Esophagus (tissue), 2 donors: ENCODE data around the gene ANGEL2. TPM values are rescaled to one million over a fixed set of nuclear protein-coding genes. Genes with fewer than 3 reads are reported as not detected.
"Not testable (repeated sequence)": the region's sequence is repeated elsewhere in the genome, so short reads cannot be mapped to it uniquely, and the experiment has no call there.

ENCODE experiments used
- H3K27ac ChIP-seq, 2 donors: one replicate each; pipeline ENCODE4 v1.5.1; 2013; ENCODE audit warnings: low read depth in 2 of 2, mild to moderate bottlenecking in 2 of 2, inconsistent platforms in 1 of 2, low read length in 1 of 2, moderate library complexity in 1 of 2
- H3K27me3 ChIP-seq, 2 donors: one replicate each; pipeline ENCODE4 v1.6.1; 2013; ENCODE audit warnings: low read length in 2 of 2, control low read depth in 1 of 2, mild to moderate bottlenecking in 1 of 2; ENCODE audit not compliant: insufficient read depth in 2 of 2, control insufficient read depth in 1 of 2
- H3K36me3 ChIP-seq, 2 donors: one replicate each; pipeline ENCODE4 v1.6.1; 2013; ENCODE audit warnings: low read length in 1 of 2; ENCODE audit not compliant: control insufficient read depth in 2 of 2, insufficient read depth in 2 of 2
- H3K4me1 ChIP-seq, 2 donors: one replicate each; pipeline ENCODE4 v1.6.1; 2013; ENCODE audit warnings: low read length in 1 of 2; ENCODE audit not compliant: control insufficient read depth in 2 of 2, insufficient read depth in 2 of 2
- H3K4me3 ChIP-seq, 2 donors: one replicate each; pipeline ENCODE4 v1.5.1; 2013; ENCODE audit warnings: low read length in 2 of 2, mild to moderate bottlenecking in 2 of 2, low read depth in 1 of 2, moderate library complexity in 1 of 2
- H3K9me3 ChIP-seq, 2 donors: one replicate each; pipeline ENCODE4 v1.6.1; 2013; ENCODE audit warnings: mild to moderate bottlenecking in 2 of 2, low read depth in 1 of 2, low read length in 1 of 2, moderate library complexity in 1 of 2; ENCODE audit not compliant: control insufficient read depth in 2 of 2, insufficient read depth in 1 of 2
- WGBS, 2 donors: extraction: QIAGEN DNeasy Blood & Tissue Kit; methylation state at CpG; one replicate each; pipeline ENCODE4 v1.1.7; 2013; 5-methylcytosine and 5-hydroxymethylcytosine counted together
- polyA plus RNA-seq, 2 donors: library from polyadenylated mRNA; stranded (reverse); fragments of 200-250 nt; gene quantifications; one replicate each; pipeline ENCODE4 v1.2.3, GENCODE V29; 2013
- donor health status: healthy with polysubstance abuse.
- donor health status: Bipolar disorder and iron deficiency.

The ANGEL2 gene
- polyA plus RNA-seq, 2 donors, result 8.2 to 10.7 TPM

DNA sequence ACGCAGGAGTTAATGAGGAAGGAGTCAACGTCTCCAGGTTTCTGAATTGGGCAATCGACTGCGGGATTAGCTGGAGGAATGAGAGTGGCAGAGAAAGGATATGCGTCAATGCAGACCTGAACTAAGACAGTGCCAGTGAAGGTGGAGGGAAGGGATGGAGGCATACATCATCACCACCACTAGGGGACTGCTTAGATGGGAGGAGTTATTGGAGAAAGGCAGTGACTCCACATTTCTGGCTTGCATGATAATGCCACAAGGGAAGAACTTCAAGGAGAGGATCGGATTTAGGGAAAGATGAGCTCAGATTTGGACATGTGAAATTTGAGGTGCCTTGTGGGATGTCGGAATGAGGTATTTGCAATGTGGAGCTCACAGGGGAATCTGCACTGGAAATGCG lies 47.9 kb downstream of the ANGEL2 start:
- Histone ChIP-seq H3K4me3 (no peak overlapping the region), H3K27ac (no peak overlapping the region), H3K4me1 (no peaks in the 10 kb centered on the region), H3K9me3 (no peaks in the 10 kb centered on the region), H3K36me3 (peaks cover 0 to 4% of the 10 kb centered on the region in 2 donors), H3K27me3 (no peaks in the 10 kb centered on the region)
- 81 to 82% methylated on average over 8 of the region's 8 CpGs for WGBS, 2 donors

DNA sequence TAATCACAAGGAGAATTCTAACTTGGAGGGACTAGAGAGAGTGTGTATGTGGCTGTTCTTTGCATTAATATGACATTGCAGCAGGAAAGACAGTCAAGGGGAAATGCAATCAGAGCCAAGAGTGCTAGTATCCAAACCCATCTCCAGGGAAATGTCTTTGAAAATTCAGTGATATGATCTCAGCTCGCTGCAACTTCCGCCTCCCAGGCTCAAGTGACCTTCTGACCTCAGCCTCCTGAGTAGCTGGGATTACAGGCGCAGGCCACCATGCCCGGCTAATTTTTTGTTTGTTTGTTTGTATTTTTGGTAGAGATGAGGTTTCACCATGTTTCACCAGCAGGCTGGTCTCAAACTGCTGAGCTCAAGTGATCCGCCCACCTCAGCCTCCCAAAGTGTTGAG lies 49.1 kb downstream of the ANGEL2 start:
- H3K27me3 ChIP-seq, result no peaks in the 10 kb centered on the region
- no peak overlapping the region for H3K4me3 ChIP-seq
- no peaks in the 10 kb centered on the region for H3K4me1 ChIP-seq
- H3K27ac ChIP-seq, result no peak overlapping the region
- 87 to 88% methylated on average over 5 of the region's 5 CpGs for WGBS, 2 donors
- H3K36me3 ChIP-seq, result peaks cover 0 to 4% of the 10 kb centered on the region in 2 donors
- H3K9me3 ChIP-seq, result no peaks in the 10 kb centered on the region

DNA sequence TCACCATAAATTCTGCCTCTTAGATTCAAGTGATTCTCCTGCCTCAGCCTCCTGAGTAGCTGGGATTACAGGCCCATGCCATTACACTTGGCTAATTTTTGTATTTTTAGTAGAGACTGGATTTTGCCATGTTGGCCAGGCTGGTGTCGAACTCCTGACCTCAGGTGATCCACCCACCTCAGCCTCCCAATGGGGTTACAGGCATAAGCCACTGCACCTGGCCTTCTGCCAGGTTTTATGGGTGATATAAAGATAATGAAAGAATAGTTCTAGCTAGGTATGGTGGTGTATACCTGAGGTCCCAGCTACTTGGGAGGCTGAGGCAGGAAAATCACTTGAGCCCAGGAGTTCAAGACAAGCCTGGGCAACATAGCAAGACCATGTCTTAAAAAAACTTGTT lies 50.7 kb downstream of the ANGEL2 start:
- 97 to 98% methylated on average over 1 of the region's 1 CpG for WGBS, 2 donors

DNA sequence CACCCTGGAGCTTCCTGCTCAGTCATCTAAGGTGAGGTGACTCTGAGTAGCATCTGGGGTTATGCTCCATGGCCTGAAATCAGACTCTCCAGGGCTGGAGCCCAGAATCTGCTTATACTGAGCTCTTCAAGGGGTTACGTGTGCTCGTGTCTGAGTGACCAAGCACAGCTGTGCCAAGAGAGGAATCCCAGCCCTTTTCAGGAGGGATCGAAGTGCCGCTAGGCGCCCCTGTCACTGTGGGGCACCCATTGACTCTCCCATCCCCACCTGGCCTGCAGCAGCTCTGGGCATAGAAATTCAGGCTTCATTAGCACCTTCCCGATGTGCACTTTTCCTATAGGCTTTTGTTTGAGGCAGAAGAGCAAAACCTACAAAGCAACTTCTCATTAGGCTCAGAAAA lies 51.6 kb downstream of the ANGEL2 start:
- Histone ChIP-seq H3K4me1 (peaks cover 0 to 2% of the 10 kb centered on the region in 2 donors), H3K36me3 (peaks cover 0 to 4% of the 10 kb centered on the region in 2 donors), H3K9me3 (no peaks in the 10 kb centered on the region), H3K27me3 (no peaks in the 10 kb centered on the region), H3K4me3 (no peak overlapping the region), H3K27ac (no peak overlapping the region)
- WGBS, 2 donors, result 91 to 95% methylated on average over 6 of the region's 6 CpGs

More for the DNA sequence above, 50.7 kb downstream of the ANGEL2 start:
- not testable (repeated sequence) for H3K9me3 ChIP-seq, H3K4me3 ChIP-seq, H3K27ac ChIP-seq, H3K27me3 ChIP-seq, H3K4me1 ChIP-seq, H3K36me3 ChIP-seq

DNA sequence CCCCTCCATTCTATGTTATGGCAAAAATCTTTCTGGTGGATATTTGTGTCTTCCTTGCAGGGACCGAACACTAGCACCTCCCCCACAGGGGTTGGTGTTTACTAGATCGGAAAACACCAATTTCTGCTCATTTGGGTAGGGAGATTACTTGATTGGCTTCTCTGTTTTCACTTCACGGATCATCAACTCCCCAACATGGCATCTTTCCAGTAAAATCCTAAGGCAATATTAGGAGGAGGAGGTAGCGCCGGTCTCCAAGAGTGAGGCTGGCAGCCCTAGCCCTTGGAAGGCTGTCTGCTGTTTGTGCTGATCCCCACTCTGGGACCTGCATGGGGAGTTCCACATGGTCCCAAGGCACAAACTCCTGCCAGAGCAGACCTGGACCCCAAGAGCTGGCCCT lies 53.2 kb downstream of the ANGEL2 start:
- no peak overlapping the region for H3K27ac ChIP-seq
- no peaks in the 10 kb centered on the region for H3K27me3 ChIP-seq
- no peak overlapping the region for H3K4me3 ChIP-seq
- peaks cover 0 to 2% of the 10 kb centered on the region in 2 donors for H3K4me1 ChIP-seq
- WGBS, 2 donors, result 78 to 82% methylated on average over 5 of the region's 5 CpGs
- H3K9me3 ChIP-seq, result no peaks in the 10 kb centered on the region
- peaks cover 0 to 4% of the 10 kb centered on the region in 2 donors for H3K36me3 ChIP-seq

DNA sequence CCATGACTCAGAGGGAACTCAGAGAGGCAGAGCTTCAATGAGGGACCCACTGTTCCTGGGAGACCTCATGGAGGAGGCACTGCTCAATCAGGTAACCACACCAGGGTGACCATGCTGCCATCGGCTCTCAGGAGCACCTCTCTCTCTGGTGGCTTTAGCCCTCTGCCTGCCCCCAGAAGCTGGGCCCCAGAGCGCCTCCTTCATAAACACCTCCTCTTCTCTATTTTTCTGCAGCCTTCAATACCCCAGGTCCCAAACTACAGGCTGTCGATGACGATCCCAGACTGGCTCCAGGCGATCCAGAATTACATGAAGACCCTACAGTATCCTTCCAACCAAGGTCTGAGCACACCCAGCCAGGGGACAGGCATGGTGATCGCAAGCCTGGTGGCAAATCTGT lies 54.7 kb downstream of the ANGEL2 start:
- Histone ChIP-seq H3K27me3 (no peaks in the 10 kb centered on the region), H3K27ac (no peak overlapping the region), H3K36me3 (peaks cover 0 to 4% of the 10 kb centered on the region in 2 donors), H3K4me1 (peaks cover 0 to 2% of the 10 kb centered on the region in 2 donors), H3K4me3 (no peak overlapping the region), H3K9me3 (no peaks in the 10 kb centered on the region)
- 83 to 95% methylated on average over 6 of the region's 6 CpGs for WGBS, 2 donors

DNA sequence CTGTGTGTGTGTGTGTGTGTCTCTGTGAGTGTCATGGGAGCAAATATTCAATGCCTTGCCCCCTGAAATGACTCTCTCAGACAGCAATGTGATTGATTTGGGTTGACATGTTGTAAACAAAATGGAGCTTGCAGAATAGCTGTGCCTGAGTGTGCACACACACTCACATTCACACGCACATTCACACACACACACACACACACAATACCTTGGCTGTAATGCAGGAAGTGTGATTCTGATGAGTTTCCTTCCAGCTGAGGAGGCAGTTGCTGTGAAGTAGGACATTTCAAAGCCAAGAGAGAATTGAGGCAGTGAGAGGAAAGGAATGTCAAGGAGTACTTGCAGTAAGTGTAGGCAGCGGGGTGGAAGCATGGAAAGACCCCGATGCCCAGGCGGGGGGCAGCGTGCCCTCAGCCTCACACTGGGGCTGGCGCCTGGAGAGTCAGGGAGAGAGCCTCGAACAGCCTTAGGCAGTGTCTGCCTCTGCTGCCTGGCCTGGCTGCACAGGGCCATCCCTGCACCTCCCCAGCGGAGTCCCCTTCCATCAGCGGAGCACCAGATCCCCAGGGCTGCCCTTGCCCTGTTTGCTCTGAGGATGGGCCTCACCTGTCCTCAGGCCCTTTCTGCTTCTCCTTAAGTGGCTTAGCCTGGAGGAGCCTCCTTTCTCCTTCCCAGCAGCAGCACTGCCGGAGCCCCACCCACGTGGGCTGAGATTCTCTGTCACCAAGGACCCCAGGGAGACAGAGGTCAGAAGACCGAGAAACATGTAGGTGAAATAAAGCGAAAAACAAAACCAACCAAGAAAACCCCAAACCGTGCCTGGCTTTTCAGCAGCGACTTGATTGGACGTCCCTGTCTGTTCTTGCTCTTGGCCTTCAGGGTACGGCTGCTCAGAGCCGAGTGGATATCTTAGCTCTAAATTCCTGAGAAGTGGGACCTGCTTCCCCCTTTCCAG lies 56.1 kb downstream of the ANGEL2 start:
- H3K4me3 ChIP-seq, result no peak overlapping the region
- H3K4me1 ChIP-seq, result peaks cover 0 to 2% of the 10 kb centered on the region in 2 donors
- 86 to 88% methylated on average over 18 of the region's 18 CpGs for WGBS, 2 donors
- peaks cover 0 to 4% of the 10 kb centered on the region in 2 donors for H3K36me3 ChIP-seq
- no peak overlapping the region for H3K27ac ChIP-seq
- H3K27me3 ChIP-seq, result no peaks in the 10 kb centered on the region
- no peaks in the 10 kb centered on the region for H3K9me3 ChIP-seq

DNA sequence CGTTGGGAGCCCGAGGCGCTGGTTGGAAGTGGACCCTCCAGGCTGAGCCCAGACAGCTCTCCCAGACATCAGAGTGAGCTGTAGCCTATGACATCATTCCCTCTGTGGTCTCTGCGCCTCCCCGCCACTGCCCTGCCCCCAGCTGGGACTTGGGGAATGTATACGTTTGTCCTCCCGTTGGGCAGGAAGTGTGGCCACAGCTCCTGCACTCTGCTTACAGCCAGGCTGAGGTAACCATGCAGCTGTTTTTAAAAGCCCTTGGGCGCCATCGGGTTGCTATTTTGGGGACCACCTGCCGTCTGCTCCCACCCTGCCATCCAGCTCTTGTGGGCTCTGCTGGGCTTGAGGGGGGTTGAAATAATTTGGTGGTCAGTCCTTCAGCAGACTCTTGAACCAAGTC lies 57.5 kb downstream of the ANGEL2 start:
- peaks cover 0 to 2% of the 10 kb centered on the region in 2 donors for H3K4me1 ChIP-seq
- H3K27ac ChIP-seq, result no peak overlapping the region
- 76 to 77% methylated on average over 10 of the region's 10 CpGs for WGBS, 2 donors
- no peak overlapping the region for H3K4me3 ChIP-seq
- no peaks in the 10 kb centered on the region for H3K9me3 ChIP-seq
- H3K36me3 ChIP-seq, result peaks cover 0 to 1% of the 10 kb centered on the region in 2 donors
- no peaks in the 10 kb centered on the region for H3K27me3 ChIP-seq

DNA sequence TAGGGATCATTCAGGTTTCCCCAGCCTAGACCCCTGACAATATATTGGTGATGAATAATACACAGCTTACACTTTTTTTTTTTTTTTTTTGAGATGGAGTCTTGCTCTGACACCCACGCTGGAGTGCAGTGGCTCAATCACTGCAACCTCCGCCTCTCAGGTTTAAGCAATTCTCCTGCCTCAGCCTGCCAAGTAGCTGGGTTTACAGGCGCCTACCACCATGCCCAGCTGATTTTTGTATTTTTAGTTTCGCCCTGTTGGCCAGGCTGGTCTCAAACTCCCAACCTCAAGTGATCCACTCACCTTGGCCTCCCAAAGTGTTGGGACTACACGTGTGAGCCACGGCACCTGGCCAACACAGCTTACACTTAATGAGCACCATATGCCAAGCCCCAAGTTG lies 58.1 kb downstream of the ANGEL2 start:
- Histone ChIP-seq H3K27me3 (no peaks in the 10 kb centered on the region), H3K36me3 (no peaks in the 10 kb centered on the region), H3K4me1 (peaks cover 0 to 2% of the 10 kb centered on the region in 2 donors), H3K27ac (no peak overlapping the region), H3K4me3 (no peak overlapping the region), H3K9me3 (no peaks in the 10 kb centered on the region)
- 88 to 89% methylated on average over 6 of the region's 6 CpGs for whole genome bisulfite sequencing, 2 donors
